Neural cell (in vitro differentiated cells): ENCODE measurements around the gene CANT1. TPM values are rescaled to one million over a fixed set of nuclear protein-coding genes. Genes with fewer than 3 reads are reported as not detected.

Experiments
- H2AFZ ChIP-seq: fragments of 200-600, 300-800 bp; sonication (generic), shearing (Covaris generic); 2 replicates; pipeline ENCODE4 v1.6.0; 2014; ENCODE audit warnings: low read depth, mild to moderate bottlenecking, antibody characterized with exemption, low read length, moderate library complexity
- H3F3A ChIP-seq: fragments of 200-600 bp; shearing (Covaris generic); 2 replicates; pipeline ENCODE4 v1.6.1; 2016; ENCODE audit warnings: mild to moderate bottlenecking, moderate library complexity, mixed read lengths, antibody characterized with exemption, low read length; ENCODE audit not compliant: insufficient read depth, poor library complexity, severe bottlenecking
- H3K27ac ChIP-seq: fragments of 200-600, 300-800 bp; sonication (generic), shearing (Covaris generic); 2 replicates; pipeline ENCODE4 v1.5.1; 2014; ENCODE audit warnings: mild to moderate bottlenecking, low read length, moderate library complexity
- H3K27me3 ChIP-seq: fragments of 300-800, 200-600 bp; sonication (generic), shearing (Covaris generic); 2 replicates; pipeline ENCODE4 v1.6.0; 2014; ENCODE audit warnings: mild to moderate bottlenecking, low read depth, low read length, moderate library complexity; ENCODE audit not compliant: insufficient read depth
- H3K36me3 ChIP-seq: fragments of 300-800, 200-600 bp; sonication (generic), shearing (Covaris generic); 2 replicates; pipeline ENCODE4 v1.5.1; 2014; ENCODE audit warnings: mild to moderate bottlenecking, antibody characterized with exemption, low read length, moderate library complexity; ENCODE audit not compliant: insufficient read depth
- H3K4me2 ChIP-seq: fragments of 300-800, 200-600 bp; sonication (generic), shearing (Covaris generic); 2 replicates; pipeline ENCODE4 v1.6.0; 2014; ENCODE audit warnings: mild to moderate bottlenecking, low read length
- H3K4me3 ChIP-seq: fragments of 300-800, 200-600 bp; sonication (generic), shearing (Covaris generic); 2 replicates; pipeline ENCODE4 v1.5.1; 2014; ENCODE audit warnings: mild to moderate bottlenecking, low read length, moderate library complexity
- H3K79me2 ChIP-seq: fragments of 200-600 bp; shearing (Covaris generic); replicated peaks from 2 replicates; pipeline ENCODE4 v1.6.0; 2014; ENCODE audit warnings: mild to moderate bottlenecking, low read length, moderate library complexity; ENCODE audit not compliant: insufficient read depth
- H3K9ac ChIP-seq: fragments of 300-800, 200-600 bp; sonication (generic), shearing (Covaris generic); 2 replicates; pipeline ENCODE4 v1.6.1; 2016; ENCODE audit warnings: mild to moderate bottlenecking, low read length, mixed read lengths
- H3K9me2 ChIP-seq: fragments of 200-600 bp; shearing (Covaris generic); 2 replicates; pipeline ENCODE4 v1.6.1; 2016; ENCODE audit warnings: mild to moderate bottlenecking, low read length, mixed read lengths; ENCODE audit not compliant: insufficient read depth
- H3K9me3 ChIP-seq: fragments of 200-600, 300-800 bp; sonication (generic), shearing (Covaris generic); 2 replicates; pipeline ENCODE4 v1.6.1; 2016; ENCODE audit warnings: mild to moderate bottlenecking, mixed run types, low read length, moderate library complexity, mixed read lengths
- H4K20me1 ChIP-seq: fragments of 200-600 bp; shearing (Covaris generic); 2 replicates; pipeline ENCODE4 v1.6.1; 2016; ENCODE audit warnings: mild to moderate bottlenecking, mixed run types; ENCODE audit not compliant: insufficient read depth
- CTCF ChIP-seq: fragments of 450-650 bp; IDR thresholded peaks from 2 replicates; pipeline ENCODE4 v1.5.1; 2014; ENCODE audit warnings: antibody characterized with exemption, mild to moderate bottlenecking, moderate library complexity; ENCODE audit not compliant: poor library complexity, severe bottlenecking
- EP300 ChIP-seq: fragments of 450-650 bp; conservative IDR thresholded peaks from 2 replicates; pipeline ENCODE4 v1.6.1; 2014; ENCODE audit warnings: antibody characterized with exemption, mild to moderate bottlenecking, moderate library complexity; ENCODE audit not compliant: poor library complexity, severe bottlenecking
- EZH2 ChIP-seq: fragments of 200-600, 300-800 bp; shearing (Covaris generic), sonication (generic); IDR thresholded peaks from 2 replicates; pipeline ENCODE4 v1.6.1; 2014; ENCODE audit warnings: antibody characterized with exemption, low read length, borderline replicate concordance, mild to moderate bottlenecking; ENCODE audit not compliant: insufficient read depth, poor library complexity, severe bottlenecking
- MXI1 ChIP-seq: fragments of 450-650 bp; conservative IDR thresholded peaks from 2 replicates; pipeline ENCODE4 v1.6.1; 2014; ENCODE audit warnings: antibody characterized with exemption, mild to moderate bottlenecking; ENCODE audit not compliant: poor library complexity, severe bottlenecking
- POLR2AphosphoS5 ChIP-seq: IDR thresholded peaks from 2 replicates; pipeline ENCODE4 v1.6.1; 2012
- RAD21 ChIP-seq: fragments of 450-650 bp; conservative IDR thresholded peaks from 2 replicates; pipeline ENCODE4 v1.6.1; 2014; ENCODE audit warnings: antibody characterized with exemption, mild to moderate bottlenecking, moderate library complexity
- REST ChIP-seq: IDR thresholded peaks from 2 replicates; pipeline ENCODE4 v1.6.1; 2012; ENCODE audit warnings: borderline replicate concordance
- SMC3 ChIP-seq: fragments of 450-650 bp; conservative IDR thresholded peaks from 2 replicates; pipeline ENCODE4 v1.6.1; 2014; ENCODE audit warnings: antibody characterized with exemption, mild to moderate bottlenecking, moderate library complexity; ENCODE audit not compliant: poor library complexity
- TAF1 ChIP-seq: IDR thresholded peaks from 2 replicates; pipeline ENCODE4 v1.6.1; 2012; ENCODE audit warnings: low read depth
- polyA plus RNA-seq: library from polyadenylated mRNA; depleted of rRNA; stranded (reverse); fragments of >200 nt; gene quantifications from 2 replicates; pipeline ENCODE4 v1.2.3, GENCODE V29; 2014

CANT1 gene
- polyA plus RNA-seq, 1 donor from 2014 or later: 17.7 TPM

GRCh38 chr17:79011451-79012147 lies 2.0 kb upstream of the CANT1 start:
- Histone ChIP-seq H3K9me3 (no peaks in the 10 kb centered on the region), H4K20me1 (no peaks in the 10 kb centered on the region), H3K9ac (no peak overlapping the region), H3F3A (no peaks in the 10 kb centered on the region), H3K4me3 (no peak overlapping the region), H3K27me3 (no peaks in the 10 kb centered on the region), H3K9me2 (no peaks in the 10 kb centered on the region), H3K4me2 (no peak overlapping the region), H2AFZ (no peak overlapping the region), H3K27ac (no peak overlapping the region), H3K36me3 (no peaks in the 10 kb centered on the region), H3K79me2 (peaks cover 21% of the 10 kb centered on the region)
- TF ChIP-seq EZH2: no peak
- no peak for TF ChIP-seq TAF1
- no peak for TF ChIP-seq MXI1
- no peak for TF ChIP-seq SMC3
- no peak for TF ChIP-seq EP300
- TF ChIP-seq RAD21: no peak
- TF ChIP-seq CTCF: no peak
- TF ChIP-seq POLR2AphosphoS5: no peak
- no peak for TF ChIP-seq REST

- H3K27ac ChIP-seq: no peak overlapping the region
- peak overlapping the region; percentile 78 for H2AFZ ChIP-seq
- no peaks in the 10 kb centered on the region for H3F3A ChIP-seq
- H3K4me3 ChIP-seq: peak overlapping the region; percentile 93
- no peaks in the 10 kb centered on the region for H3K9me2 ChIP-seq
- no peaks in the 10 kb centered on the region for H4K20me1 ChIP-seq
- TF ChIP-seq REST (no peak), EP300 (no peak), POLR2AphosphoS5 (no peak), SMC3 (no peak), MXI1 (no peak), TAF1 (no peak), CTCF (no peak)
- H3K36me3 ChIP-seq: no peaks in the 10 kb centered on the region
- H3K79me2 ChIP-seq: peaks cover 21% of the 10 kb centered on the region
- no peak overlapping the region for H3K4me2 ChIP-seq
- H3K9ac ChIP-seq: peak overlapping the region; percentile 82
- H3K27me3 ChIP-seq: no peaks in the 10 kb centered on the region
- no peaks in the 10 kb centered on the region for H3K9me3 ChIP-seq
These were observed 711 bp upstream of the CANT1 start for GRCh38 chr17:79010304-79010646.
